GM21447 (cell line): Measurements from ENCODE around the gene TSPAN8.
"Not testable (repeated sequence)": the region's sequence is repeated elsewhere in the genome, so short reads cannot be mapped to it uniquely, and the experiment has no call there.

Experiments
- ATAC-seq: cut with Tn5 transposase; IDR thresholded peaks from one replicate; pipeline ENCODE4 v1.9.1; 2021; ENCODE audit not compliant: unreplicated experiment

Gene TSPAN8

DNA sequence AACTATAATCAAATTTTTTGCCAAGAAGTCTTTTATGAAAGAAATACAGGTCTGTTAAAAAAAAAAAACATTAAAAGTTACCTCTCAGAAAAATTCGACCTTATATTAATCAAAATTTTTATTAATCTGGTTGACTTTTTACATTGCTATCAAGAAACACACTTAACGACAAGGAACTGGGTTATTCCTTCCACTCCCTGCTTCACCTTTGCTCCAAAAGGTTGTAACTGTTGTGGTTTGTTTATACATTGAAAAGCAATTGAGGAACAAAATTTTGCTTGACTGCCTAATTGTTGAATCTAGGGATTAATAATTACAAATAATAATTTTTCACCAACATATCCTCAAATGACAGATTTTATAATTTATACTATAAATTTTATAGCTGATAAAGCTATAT lies 28.4 kb downstream of the TSPAN8 start:
- ATAC-seq, result no peak

DNA sequence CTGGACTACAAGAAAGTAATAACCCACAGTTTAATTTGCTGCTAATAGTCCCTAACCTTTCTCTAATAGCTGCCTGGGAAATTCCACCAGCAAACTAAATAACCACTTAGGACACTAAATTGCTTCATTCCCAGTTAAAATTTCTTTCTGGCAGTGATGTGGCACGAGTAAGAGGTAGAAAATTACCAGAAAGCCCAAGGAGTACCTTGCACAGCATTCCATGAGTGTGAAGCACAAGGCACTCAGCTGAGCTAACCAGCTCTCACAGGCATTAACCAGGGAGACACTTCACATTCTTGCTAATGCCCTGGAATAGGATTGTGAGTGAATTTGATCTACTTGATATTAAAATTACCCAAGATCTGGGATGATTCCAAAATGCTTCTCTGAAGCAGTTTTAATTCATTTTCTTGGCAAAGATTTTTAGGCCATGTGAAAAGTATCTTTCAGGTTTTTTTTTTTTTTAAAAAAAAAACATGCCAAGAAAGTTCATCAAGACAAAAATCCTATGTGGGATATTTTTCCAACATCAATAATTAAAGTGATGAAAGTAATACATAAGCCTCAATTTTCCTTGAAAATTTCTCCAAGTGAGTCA lies 29.5 kb downstream of the TSPAN8 start:
- ATAC-seq, result no peak

DNA sequence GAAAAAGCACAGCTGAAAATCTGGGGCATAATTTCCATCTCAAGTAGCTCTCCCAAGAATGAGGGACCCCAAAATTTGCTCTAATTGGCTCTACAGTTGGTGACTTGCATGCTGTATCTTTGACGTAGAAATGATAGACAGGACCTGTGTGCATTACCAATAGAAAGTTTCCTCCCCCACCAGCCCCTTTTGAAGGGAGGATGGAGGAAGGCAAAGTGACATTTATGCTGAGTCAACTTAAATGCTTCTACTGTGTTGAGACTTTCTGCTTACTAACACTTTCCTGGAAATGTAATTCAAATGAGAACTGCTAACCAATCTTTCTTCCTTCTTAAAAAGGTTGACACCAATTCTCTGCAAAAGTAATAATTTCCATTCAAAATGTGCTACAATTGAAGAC lies 31.9 kb downstream of the TSPAN8 start:
- no peak for ATAC-seq

DNA sequence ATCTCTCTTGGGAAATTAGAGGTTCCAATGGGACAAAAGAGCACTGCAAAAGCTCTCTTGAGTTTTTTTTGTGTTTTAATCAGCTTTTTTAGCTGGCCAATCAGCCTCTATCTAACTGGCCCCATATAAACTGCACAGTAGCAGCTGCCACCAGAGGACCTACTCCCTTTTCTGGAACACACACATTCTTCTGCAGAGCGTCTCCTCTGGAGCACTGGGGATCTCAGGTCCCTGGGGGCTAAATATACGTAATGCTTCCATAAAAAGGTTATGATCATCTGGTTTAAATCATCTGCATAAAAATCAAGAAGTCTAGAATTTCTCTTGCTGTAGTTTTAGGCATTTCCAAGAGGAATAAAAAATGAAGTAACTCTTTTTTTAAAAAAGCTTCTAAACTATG lies 32.3 kb downstream of the TSPAN8 start:
- no peak for ATAC-seq

DNA sequence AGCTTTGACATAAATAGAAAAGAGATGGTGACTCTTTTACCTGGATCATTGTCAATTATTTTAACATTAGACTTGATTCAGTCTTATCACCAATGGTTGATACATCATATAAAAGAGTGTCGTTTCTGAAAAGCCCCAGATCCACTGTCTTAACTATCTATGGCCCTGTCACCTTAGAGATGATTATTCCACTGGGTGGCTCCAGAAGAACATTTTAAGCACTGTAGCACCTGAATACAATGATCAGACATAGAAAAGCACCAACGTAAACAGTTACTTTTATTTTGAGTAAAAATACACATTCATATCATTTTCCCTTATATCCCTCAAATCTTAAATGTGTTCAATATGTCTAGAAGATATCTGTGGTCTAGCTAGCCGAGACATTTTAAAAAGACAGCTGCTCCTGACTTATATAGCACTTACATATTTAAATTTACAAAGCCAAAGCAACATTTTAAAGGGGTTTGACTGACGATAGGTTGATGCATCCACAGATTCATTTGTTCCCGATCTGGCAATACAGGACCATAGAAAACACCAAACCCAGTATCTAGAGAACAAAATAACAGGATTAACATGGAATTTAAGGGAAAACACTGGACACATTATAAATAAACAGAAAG lies 32.9 kb downstream of the TSPAN8 start:
- no peak for ATAC-seq

DNA sequence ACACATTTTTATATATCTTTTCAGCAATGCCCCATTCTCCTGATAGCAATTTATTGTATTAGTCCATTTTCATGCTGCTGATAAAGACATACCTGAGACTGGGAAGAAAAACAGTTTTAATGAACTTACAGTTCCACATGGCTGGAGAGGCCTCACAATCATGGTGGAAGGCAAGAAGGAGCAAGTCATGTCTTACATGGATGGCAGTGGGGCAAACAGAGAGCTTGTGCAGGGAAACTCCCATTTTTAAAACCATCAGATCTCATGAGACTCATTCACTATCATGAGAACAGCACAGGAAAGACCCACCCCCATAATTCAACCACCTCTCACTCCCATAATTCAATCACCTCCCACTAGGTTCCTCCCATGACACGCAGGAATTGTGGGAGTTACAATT lies 44.7 kb downstream of the TSPAN8 start:
- ATAC-seq, result not testable (repeated sequence)

DNA sequence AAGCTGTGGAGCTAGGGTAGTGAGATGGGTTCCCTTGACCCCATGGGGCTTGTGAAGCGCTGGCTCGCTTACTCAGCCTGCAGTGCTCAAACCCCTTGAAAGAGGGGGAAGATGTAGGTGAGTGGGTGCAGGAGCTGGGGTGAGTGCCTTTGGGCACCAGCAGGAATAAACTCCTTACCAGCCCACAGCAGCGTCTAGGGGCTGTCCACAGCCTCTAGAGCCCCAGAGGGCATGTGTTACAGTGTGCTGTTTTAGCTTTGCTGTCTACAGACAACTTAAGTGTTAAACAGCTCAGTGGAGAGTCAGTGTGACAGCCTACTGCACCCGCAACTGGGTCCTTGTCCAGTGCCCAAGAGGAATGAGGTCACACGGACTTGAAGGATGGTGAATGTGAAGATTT lies 48.0 kb downstream of the TSPAN8 start:
- no peak for ATAC-seq

DNA sequence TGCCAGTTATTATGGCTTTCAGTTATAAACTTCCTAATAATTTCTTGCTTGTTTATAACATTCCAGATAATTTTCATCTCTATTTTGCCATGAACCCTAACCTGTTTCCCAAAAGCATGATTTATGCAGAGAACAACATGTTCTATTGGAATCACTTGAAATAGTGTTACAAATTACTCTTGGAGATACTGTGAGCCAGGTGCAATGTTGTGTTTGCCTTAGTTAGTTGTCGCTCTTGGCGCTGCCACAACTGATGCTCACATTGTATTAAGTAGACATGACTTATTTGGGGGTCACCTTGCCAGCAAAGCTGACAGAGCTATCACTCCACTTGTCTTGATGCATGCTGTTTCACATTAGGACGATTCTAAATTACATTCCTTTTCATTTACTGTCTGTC lies 49.4 kb downstream of the TSPAN8 start:
- ATAC-seq, result no peak

DNA sequence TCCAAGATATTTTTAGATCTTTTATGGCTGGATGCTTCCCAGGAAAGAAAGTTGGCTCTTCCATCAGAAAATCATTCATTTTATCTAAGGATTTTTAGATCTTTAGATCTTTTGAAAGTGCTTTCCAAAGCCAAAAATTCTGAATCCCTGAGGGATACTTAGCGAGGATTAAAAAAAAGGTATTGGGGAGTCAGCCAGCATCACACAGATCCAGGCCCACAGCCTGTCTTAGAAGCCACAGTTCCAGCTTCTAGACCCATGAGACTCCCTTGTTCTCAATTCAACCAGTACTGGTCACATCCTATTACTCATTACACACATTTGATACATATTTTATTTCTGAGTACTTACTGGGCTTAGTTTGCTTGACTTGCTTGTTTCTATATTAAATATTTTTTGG lies 49.9 kb downstream of the TSPAN8 start:
- no peak for ATAC-seq

DNA sequence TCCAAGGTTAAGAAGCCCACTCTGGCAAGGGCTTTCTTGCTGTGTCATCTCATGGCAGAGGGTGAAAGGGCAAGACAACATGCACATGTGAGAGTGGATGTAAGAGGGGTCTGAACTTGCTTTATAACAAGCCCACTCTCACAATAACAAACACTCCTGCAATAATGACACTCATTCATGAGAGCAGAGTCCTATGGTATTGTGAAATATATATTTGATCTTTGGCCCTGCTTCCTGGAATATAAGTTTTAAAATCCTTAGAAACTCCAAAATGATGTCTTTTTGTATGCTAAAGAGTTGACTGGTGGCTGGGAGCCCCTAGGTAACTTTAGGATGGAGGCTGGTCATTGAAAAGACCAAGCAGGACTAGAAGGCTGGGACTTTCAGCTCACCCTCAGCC lies 51.8 kb downstream of the TSPAN8 start:
- ATAC-seq, result no peak

DNA sequence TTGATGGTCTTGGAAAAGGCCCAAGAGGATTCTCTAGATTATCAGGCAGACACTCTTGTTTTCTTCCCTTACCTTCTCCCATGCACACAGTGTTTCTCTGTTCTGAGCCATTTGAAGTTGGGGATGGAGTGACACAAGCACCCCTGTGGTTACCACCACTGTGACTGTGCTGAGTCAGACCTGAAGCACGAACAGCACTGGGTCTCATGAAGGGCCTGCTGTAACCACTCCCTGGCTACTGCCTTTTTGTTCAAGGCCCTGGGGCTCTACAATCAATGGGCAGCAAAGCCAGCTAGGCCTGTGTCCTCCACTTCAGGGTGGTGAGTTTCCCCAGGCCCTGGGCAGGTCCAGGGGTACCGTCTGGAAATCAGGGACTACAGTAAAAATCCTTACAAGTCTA lies 65.5 kb downstream of the TSPAN8 start:
- ATAC-seq, result no peak

DNA sequence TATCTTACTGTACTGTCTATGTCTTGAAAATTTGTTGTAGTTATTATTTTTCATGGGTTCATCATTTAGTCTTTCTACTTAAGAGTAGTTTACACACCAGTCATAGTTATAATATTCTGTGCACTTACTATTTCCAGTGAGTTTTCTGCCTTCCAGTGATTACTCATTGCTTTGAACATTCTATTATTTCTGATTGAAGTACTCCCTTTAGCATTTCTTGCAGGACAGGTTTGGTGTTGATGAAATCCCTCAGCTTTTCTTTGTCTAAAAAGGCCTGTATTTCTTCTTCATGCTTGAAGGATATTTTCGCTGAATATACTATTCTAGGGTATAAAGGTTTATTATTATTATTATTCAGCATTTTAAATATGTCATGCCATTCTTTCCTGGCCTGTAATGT lies 66.8 kb downstream of the TSPAN8 start:
- no peak for ATAC-seq

DNA sequence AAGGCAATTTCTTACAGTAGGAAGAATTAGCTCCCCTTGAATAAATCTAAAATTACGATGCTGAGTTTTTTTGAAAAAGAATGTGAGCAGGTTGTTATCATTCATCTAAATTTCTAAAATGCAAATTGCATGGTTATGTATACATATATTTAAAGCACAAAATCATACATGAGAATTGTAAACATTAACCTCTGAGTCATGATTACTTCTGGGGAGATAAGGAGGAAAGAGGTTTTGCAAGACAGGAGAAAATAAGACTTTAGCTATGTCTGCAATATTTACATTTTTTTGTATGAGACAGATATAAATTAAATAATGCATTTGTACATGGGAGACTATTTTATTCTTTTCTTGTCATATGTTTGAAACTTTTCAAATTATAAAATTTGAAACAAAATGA lies 72.2 kb downstream of the TSPAN8 start:
- no peak for ATAC-seq

DNA sequence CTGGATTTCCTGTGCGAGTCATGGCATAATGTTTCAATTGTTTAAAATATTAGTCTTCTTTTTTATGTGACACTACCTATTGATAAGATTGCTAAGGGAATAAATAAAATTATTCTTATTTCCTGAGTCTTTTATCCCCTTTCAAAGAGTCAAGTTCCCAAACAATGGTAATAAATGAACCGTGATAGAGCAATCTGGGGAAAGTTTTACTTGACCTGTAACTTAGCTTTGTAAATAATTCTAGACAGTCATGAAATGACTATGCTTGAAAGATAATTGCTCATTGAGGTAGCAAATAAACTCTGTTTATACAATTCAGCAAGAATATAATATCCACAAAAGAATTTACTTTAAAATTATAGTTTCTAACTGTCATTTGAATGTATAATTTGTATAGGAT lies 82.1 kb downstream of the TSPAN8 start:
- no peak for ATAC-seq
